GM12875 (cell line): ENCODE data around the gene IFIT1B.

Source experiments
- H3K4me3 ChIP-seq: one replicate; pipeline ENCODE4 v1.5.1; 2011; ENCODE audit warnings: low read depth, low read length, control low read depth
- CTCF ChIP-seq: IDR thresholded peaks from 2 replicates; pipeline ENCODE4 v1.5.1; 2011; ENCODE audit warnings: low read depth, mild to moderate bottlenecking, control low read depth, inconsistent platforms, low read length, moderate library complexity, borderline replicate concordance; ENCODE audit not compliant: insufficient read depth

IFIT1B gene

GRCh38 chr10:89362929-89363328 is 14.9 kb upstream of the IFIT1B start:
- no peak for TF ChIP-seq CTCF
- no peak overlapping the region for H3K4me3 ChIP-seq

GRCh38 chr10:89363729-89364442 is 14.0 kb upstream of the IFIT1B start:
- TF ChIP-seq CTCF: no peak

GRCh38 chr10:89364531-89364930 is 13.3 kb upstream of the IFIT1B start:
- TF ChIP-seq CTCF: no peak
- no peak overlapping the region for H3K4me3 ChIP-seq

More at GRCh38 chr10:89363729-89364442, 14.0 kb upstream of the IFIT1B start:
- no peak overlapping the region for H3K4me3 ChIP-seq

GRCh38 chr10:89367529-89367928 is 10.3 kb upstream of the IFIT1B start:
- no peak overlapping the region for H3K4me3 ChIP-seq
- TF ChIP-seq CTCF: no peak

GRCh38 chr10:89368129-89368528 is 9.7 kb upstream of the IFIT1B start:
- H3K4me3 ChIP-seq: no peak overlapping the region
- no peak for TF ChIP-seq CTCF

- no peak overlapping the region for H3K4me3 ChIP-seq
- TF ChIP-seq CTCF: no peak; the same call in 1 of the 2 replicates
Observed at GRCh38 chr10:89369156-89370105, 8.4 kb upstream of the IFIT1B start.

GRCh38 chr10:89371079-89371478 is 6.8 kb upstream of the IFIT1B start:
- no peak overlapping the region for H3K4me3 ChIP-seq
- TF ChIP-seq CTCF: no peak
